NOMO-1 treated with dmso at 0.1 percent for 144 hours (cell line): ENCODE measurements around the gene MRPL10.

Source experiments
- DNase-seq: peaks from one replicate; lab custom pipeline; 2025; ENCODE audit not compliant: unreplicated experiment; lab: John Stamatoyannopoulos, UW

Gene MRPL10

GRCh38 chr17:47813512-47814031 is 17.8 kb downstream of the MRPL10 start:
- no peak for DNase-seq

DNA sequence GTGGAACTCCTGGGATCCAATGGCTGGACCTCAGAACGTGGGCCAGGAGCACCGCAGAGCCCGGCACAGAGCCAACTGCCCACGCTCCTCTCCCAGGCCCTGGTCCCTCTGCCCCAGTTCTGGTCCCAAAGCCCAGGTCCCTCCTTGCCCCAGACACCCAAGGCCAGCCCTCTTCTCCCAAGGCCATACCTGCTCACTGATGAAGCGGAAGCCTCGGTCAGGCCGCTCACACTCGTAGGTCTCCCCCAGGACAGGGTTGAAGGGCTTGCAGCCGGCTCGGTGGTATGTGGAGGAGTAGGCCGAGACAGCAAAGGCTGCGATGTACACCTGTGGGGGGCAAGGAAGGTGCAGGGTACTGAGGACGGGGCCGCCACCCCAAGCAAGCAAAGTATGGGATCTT is 18.3 kb downstream of the MRPL10 start:
- no peak for DNase-seq

DNA sequence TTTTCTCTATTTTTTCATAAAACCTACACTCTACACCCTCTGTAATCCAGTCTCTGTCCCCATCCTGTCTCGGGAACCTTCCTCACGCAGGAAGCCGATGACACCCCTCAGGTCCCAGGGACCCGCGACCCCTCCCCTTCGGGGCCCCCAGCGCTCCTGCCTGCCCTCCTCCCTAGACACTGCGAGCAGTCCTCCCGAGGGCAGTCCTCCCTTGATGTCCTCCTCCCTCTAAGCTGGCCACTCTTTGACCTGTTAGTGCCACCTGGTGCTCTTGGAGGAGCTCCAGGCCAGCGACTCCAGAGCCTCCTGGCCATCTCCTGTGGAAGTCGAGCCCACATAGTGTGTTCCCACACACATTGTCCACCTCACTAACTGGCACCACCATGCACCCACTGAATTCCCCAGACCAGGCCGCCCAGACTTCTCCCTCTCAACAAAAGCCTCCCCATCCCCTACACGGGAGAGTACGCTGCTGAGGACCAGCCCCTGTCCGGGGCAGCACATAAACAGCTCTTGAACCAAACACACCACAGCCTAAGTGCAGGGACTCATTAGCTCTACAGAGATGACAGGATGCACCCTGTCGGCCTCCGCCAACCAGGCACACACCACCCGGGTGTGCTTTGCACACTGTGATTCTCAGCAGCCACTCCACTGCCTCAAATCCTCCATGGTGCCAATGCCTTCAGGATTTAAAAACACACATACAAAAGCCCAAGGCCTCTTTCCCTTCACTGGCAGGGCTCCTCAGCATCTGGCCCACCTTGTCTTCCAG is 19.0 kb downstream of the MRPL10 start:
- DNase-seq, result no peak

DNA sequence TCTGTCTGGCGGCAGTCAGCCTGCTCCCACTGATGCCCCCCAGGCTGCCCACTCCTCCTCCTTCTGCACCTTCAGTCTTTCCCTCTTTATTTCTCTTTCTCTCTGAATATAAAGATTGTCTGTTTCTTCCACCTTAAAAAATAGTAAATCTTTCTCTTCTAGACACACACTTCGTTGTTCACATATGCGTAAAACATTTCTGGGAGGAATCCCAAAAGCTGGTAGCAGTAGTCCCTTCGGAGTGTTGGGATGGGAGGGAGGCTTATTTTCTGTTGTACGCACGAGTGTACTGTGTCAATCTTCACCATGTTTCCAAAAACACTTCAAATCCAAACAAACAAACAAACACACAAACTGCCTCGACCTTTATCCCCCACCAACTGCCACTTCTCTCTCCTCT is 19.6 kb downstream of the MRPL10 start:
- DNase-seq, result no peak

DNA sequence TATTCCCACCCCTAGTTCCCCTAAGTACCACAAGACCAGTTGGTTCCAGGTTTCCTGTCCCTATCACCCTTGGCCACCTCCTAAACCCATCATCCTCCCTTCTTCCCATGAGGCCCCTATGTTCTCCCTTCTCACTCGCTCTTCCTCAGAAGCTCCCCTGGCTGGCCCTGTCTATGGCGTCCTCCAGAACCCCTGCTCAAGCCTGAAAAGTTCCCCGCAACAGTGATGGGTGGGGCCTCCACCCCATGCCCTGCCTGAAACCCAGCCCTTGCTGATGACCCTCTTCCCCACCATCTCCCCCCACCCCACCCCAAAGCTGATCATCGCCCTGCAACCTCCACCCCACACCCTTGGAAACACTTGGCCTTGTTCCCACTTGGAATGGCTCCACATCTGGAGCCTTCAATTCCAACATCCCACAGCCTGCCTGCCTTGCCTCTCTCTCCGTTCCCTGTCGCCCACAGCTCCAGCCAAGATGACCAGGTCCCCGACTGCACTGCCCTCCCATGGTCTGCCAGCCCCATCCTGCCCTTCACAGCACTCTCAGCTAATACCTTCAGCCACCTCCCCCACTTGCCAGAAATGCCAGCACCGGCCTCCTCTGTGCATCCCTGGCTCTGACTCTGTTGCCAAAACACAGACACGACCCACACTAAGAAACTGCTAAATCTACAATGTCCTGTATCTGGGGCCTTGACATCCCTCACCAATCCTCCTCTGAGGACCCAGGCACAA is 20.3 kb downstream of the MRPL10 start:
- no peak for DNase-seq

- no peak for DNase-seq
These were observed 21.0 kb downstream of the MRPL10 start for GRCh38 chr17:47810200-47810821.

DNA sequence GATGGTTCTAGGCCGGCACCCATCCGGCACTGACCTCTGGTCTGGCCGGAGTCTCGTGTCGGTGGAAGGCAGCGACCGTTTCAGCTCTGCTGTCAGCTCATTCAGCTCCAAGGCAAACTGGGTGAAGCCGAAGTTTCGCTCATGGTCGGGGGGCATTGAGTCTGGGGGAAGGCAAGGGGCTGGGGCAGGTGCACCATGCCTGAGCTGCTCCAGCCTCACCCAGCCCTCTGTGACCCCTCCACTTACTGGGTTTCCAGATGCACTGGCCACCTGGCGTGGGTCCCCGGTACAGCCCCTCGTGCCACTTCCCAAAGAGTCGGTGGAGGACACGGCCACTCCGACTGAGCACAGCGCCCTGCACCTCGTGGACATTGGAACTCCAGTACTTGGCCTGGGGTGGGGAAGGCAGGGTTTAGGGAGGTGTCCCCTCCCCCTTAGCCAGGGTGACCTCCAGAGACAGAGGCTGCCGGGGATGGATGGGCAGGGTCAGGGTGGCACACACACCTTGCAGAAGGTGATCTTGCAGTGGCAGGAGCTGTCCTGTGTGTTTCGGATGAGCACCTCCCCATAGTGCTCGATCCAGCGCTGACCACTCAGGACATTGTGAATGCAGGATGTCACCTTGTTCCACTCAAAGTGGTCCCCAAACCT is 22.4 kb downstream of the MRPL10 start:
- DNase-seq, result no peak

DNA sequence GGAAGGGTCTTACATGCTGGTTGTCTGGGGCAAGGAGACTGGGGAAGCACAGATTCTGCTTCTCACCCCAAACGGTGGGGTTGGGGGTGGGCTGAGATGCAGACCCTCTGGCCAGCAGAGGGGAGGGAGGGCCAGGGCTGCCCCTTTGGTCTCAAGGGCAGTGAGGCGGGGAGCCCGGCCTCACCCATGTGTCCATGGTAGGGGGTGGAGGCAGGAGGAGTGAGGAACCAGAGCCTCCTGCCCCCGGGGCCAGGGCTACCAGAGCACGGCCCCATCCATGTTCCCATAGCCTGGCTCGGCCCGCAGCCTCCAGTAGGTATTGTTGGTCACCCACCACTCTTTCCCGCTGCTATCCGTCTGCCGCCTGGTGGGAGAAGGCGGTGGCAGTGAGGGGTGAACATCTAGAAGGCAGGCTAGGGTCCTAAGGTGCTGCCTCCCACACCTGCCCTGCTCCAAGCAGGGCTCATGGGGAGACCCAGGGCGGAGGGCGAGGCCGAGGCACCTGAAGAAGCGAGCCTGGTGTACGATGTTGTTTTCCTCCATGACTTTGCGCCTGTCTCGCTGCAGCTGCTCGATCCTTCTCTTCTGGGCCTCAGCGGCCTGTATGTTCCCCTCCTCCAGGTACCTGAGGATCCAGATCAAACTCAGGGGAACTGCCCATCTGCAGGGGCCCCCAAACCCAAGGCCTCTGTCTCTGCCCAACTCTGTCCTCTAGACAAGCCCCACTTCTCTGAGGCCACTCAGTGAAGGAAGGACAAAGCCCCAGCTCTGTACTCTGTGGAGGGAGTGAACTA is 23.1 kb downstream of the MRPL10 start:
- no peak for DNase-seq

GRCh38 chr17:47807421-47807820 is 23.9 kb downstream of the MRPL10 start:
- no peak for DNase-seq

DNA sequence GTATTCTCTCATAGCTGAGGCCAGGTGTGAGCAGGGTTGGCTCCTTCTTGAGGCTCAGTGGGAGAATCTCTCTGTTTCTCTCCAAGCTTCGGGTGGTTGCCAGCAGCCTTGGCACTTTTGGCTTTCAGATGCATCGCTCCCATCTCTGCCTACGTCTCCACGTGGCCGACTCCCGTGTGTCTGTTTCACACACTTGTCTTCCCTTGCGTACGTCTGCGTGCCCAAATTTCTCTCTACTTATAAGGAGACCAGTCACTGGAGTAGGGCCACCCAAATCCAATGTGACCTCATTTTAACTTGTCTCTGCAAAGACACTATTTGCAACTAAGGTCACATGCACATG is 24.5 kb downstream of the MRPL10 start:
- DNase-seq, result no peak

DNA sequence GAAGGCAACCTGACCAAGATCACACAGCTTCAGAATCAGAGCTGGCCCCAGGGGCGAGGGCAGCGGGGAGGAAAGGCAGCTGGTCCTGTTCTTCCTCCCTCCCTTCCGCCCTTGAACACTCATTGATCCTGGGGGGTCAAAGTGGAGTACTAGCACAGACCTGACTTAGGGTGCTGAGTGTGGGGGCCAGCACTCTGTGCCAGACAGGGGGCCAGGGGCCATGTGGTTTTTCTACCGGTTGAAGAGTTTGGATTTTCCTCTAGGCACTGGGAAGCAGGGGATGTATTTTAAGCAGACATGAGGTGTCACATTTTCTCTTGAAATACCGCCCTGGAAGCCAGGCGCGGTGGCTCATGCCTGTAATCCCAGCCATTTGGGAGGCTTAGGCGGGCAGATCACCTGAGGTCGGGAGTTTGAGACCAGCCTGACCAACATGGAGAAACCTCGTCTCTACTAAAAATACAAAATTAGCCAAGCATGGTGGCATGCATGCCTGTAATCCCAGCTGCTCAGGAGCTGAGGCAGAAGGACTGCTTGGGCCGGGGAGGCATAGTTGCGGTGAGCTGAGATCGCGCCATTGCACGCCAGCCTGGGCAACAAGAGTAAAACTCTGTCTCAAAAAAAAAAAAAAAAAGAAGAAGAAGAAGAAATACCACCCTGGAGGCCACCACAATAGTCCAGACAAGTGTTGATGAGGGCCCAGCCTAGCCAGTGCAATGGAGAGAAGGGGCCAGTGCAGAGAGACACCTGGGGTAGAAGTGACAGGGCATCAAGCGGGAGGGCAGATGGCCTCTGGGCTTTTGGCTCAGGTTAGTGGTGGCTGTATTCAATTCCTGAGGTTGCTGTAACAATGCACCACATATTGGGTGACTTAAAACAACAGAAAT is 25.1 kb downstream of the MRPL10 start:
- DNase-seq, result no peak

- no peak for DNase-seq
These were observed 26.9 kb downstream of the MRPL10 start for GRCh38 chr17:47804461-47804860.

DNA sequence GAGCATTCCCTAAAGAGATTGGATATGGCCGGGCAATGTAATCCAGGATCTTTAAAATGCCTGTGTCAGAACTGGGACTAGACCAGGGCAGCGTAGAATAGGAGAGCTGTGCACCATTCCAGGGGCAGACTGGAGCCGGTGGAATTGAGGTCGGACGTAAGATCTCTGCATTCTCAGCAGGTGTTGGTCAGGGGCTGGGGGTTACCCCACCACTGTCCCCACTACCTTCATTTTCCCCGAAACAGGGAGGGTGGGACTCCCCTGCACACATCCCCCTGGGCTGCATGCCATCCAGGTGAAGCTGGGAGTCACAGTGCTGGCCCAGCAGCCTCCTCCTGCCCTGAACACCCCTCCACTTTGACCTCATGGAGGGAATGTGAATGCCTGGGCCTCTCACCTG is 27.6 kb downstream of the MRPL10 start:
- no peak for DNase-seq

DNA sequence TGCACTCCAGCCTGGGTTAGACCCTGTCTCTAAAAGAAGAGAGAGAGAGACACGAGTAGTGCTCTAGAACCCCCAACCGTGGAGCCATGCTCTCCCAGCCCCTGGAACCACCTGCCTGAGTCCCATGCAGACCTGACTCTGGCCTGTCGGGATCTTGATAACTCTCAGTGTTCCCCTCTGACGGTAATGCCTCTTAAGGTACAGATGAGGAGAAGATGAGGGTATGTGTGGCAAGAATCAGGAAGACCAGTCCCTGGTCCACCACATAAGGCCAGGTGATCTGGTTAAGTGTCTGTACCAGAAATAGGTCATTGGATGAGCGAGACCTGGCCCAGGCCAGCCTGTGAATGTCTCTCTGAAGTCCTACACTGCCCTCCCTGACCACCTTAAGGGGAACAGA is 28.1 kb downstream of the MRPL10 start:
- no peak for DNase-seq

DNA sequence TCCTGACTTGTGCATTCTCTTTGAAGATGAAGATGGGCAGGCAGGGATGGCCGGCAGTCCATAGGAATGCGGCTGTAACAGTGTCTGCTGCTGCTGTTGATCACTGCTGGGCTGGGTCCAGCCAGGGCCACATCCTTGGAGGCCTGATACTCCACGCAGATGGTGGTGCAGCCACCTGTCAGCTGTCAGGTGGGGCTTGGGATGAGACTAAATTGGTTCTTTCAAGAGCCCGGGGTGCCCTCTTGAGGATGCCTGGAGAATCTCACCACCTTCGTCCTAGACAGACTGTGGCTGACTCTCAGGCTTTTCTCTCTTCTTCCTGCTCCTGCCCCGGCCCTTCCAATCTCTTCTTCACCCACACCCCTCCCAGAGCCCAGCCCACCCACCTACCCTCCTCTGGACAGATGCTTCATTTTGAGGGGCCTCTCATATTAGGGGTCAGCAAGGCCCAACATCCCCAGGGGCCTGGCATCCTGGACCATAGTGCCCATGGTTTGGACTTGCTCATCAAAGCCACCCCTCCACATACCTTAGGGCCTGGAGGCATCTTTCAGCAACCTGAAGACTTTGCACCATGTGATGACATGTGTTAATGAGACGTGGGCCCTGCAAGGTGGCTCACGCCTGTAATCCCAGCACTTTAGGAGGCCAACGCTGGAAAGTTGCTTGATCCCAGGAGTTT is 28.9 kb downstream of the MRPL10 start:
- no peak for DNase-seq

DNA sequence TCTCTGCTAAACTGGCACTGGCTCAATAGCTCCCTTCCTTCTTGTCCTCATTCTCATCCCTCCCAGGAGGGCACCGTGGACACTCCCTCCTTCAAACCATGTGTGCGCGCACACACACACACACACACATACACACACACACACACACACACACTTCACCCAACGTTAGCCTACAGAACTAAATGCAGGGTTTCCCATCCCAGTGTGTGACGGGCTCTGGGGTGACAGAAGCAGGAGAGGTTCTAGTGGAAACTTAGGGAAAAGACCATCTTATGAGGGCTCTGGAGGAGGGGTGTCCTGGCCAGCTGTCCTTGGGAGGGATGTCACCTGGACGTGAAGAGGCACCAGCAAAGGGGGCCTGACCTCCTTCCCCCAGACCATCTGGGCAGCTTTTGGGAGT is 29.4 kb downstream of the MRPL10 start:
- no peak for DNase-seq

- no peak for DNase-seq
These were observed 30.1 kb downstream of the MRPL10 start for GRCh38 chr17:47801176-47801765.

GRCh38 chr17:47800686-47801085 is 30.7 kb downstream of the MRPL10 start:
- no peak for DNase-seq

DNA sequence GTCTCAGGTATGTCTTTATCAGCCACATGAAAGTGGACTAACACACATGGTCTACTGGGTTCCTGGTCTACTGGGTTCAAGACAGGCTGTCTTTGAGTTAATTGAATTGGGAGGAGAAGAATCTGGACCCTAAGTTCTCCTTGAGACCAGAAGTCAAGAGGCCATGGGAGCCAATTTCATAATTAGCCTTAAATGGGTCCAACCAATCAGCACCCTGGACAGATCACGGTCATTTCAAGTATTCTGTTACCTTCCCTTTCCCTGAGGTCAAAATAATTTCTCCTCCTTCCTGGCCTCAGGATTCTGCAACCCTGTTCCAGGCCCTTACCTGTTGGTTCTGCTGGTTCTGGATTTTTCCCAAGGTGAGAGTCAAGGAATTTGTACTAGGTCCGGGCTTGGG is 33.5 kb downstream of the MRPL10 start:
- DNase-seq, result no peak
